Endothelial cell of umbilical vein (primary cell): ENCODE results near the gene SPAG16. TPM values are rescaled to one million over a fixed set of nuclear protein-coding genes. Genes with fewer than 3 reads are reported as not detected.

Source experiments
- BruUV-seq: library from RNA; stranded (reverse); fragments of 400-500 nt; replicated peaks from 2 replicates; lab custom pipeline; 2021; lab: Mats Ljungman, UMichigan
- CTCF ChIA-PET: fragments of 300-600, 350-600 bp; sonication (Branson Sonifier 250); formaldehyde crosslinking; loops from one replicate; lab custom pipeline; 2021; ENCODE audit warnings: antibody characterized with exemption, inconsistent platforms; lab: Charles Lee
- POLR2A ChIA-PET: fragments of 300-600, 350-600 bp; sonication (Branson Sonifier 250); formaldehyde crosslinking; loops from one replicate; lab custom pipeline; 2021; ENCODE audit warnings: antibody characterized with exemption, inconsistent platforms; lab: Charles Lee
- DNase-seq: peaks from one replicate; pipeline ENCODE4 v3.0.0-alpha.2; 2011; ENCODE audit warnings: low read depth, low spot score
- FAIRE-seq: peaks from 2 replicates; lab custom pipeline; 2011; peaks lifted over from hg19 to GRCh38; lab: Jason Lieb, UNC
- H2AFZ ChIP-seq: 2 replicates; pipeline ENCODE4 v1.6.0; 2012; ENCODE audit warnings: low read depth, low read length, control low read depth, inconsistent platforms
- H3K27ac ChIP-seq: 2 replicates; pipeline ENCODE4 v1.5.1; 2011; ENCODE audit warnings: low read depth, mild to moderate bottlenecking, control low read depth, low read length, moderate library complexity; ENCODE audit not compliant: insufficient read depth
- H3K27me3 ChIP-seq, 2 experiments: 2 replicates each; pipeline versions ENCODE4 v1.6.0 to v1.6.1; 2011; ENCODE audit warnings: low read length in 2 of 2, mixed read lengths in 1 of 2; ENCODE audit not compliant: control insufficient read depth in 2 of 2, insufficient read depth in 2 of 2
- H3K36me3 ChIP-seq, 2 experiments: 2 replicates in 1 of 2; 3 replicates in 1 of 2; pipeline ENCODE4 v1.5.1; 2011; ENCODE audit warnings: low read length in 2 of 2, mild to moderate bottlenecking in 1 of 2, moderate library complexity in 1 of 2; ENCODE audit not compliant: control insufficient read depth in 2 of 2, insufficient read depth in 2 of 2; ENCODE audit errors: extremely low read depth in 1 of 2
- H3K4me1 ChIP-seq: 3 replicates; pipeline ENCODE4 v1.5.1; 2011; ENCODE audit warnings: mild to moderate bottlenecking, low read length; ENCODE audit not compliant: control insufficient read depth, insufficient read depth; ENCODE audit errors: extremely low read depth
- H3K4me2 ChIP-seq: 2 replicates; pipeline ENCODE4 v1.6.1; 2011; ENCODE audit warnings: low read length, control low read depth, mixed read lengths; ENCODE audit not compliant: insufficient read depth
- H3K4me3 ChIP-seq, 3 experiments: fragments of 200-600 bp in 1 of 3; sonication (generic), shearing (Covaris generic) in 1 of 3; replicated peaks in 1 of 3; 2 replicates each; pipeline ENCODE4 v1.5.1; 2011 to 2016; ENCODE audit warnings: control low read depth in 3 of 3, low read length in 3 of 3, mild to moderate bottlenecking in 2 of 3, inconsistent platforms in 1 of 3, low read depth in 1 of 3, moderate library complexity in 1 of 3; ENCODE audit not compliant: insufficient read depth in 1 of 3
- H3K79me2 ChIP-seq: 2 replicates; pipeline ENCODE4 v1.6.0; 2012; ENCODE audit warnings: low read length, inconsistent platforms; ENCODE audit not compliant: control insufficient read depth, insufficient read depth
- H3K9ac ChIP-seq: replicated peaks from 2 replicates; pipeline ENCODE3; 2011; ENCODE audit warnings: low read length, control low read depth; ENCODE audit not compliant: insufficient read depth; ENCODE audit errors: extremely low read depth
- H3K9me1 ChIP-seq: replicated peaks from 3 replicates; pipeline ENCODE4 v1.6.0; 2011; ENCODE audit warnings: mild to moderate bottlenecking, low read length; ENCODE audit not compliant: control insufficient read depth, insufficient read depth; ENCODE audit errors: extremely low read depth
- H3K9me3 ChIP-seq: replicated peaks from 2 replicates; pipeline ENCODE4 v1.5.1; 2012; ENCODE audit warnings: low read length, inconsistent platforms; ENCODE audit not compliant: control insufficient read depth, insufficient read depth
- H4K20me1 ChIP-seq: replicated peaks from 2 replicates; pipeline ENCODE3; 2011; ENCODE audit warnings: mild to moderate bottlenecking, low read length; ENCODE audit not compliant: control insufficient read depth, insufficient read depth; ENCODE audit errors: extremely low read depth
- EZH2 ChIP-seq: IDR thresholded peaks from 2 replicates; pipeline ENCODE4 v1.6.1; 2012; ENCODE audit warnings: borderline replicate concordance, low read depth, mild to moderate bottlenecking, moderate library complexity, low read length, inconsistent platforms; ENCODE audit not compliant: severe bottlenecking
- FOS ChIP-seq: IDR thresholded peaks from 2 replicates; pipeline ENCODE4 v1.6.1; 2011; ENCODE audit warnings: mild to moderate bottlenecking, low read length, moderate library complexity, borderline replicate concordance; ENCODE audit not compliant: insufficient read depth
- GATA2 ChIP-seq: IDR thresholded peaks from 2 replicates; pipeline ENCODE4 v1.7.0; 2011; ENCODE audit warnings: low read depth, mild to moderate bottlenecking, moderate library complexity, mixed read lengths, low read length; ENCODE audit not compliant: insufficient read length, insufficient read depth
- JUN ChIP-seq: IDR thresholded peaks from 2 replicates; pipeline ENCODE4 v1.6.1; 2011; ENCODE audit warnings: borderline replicate concordance, low read depth; ENCODE audit not compliant: insufficient read length, insufficient read depth
- MYC ChIP-seq: IDR thresholded peaks from one replicate; pipeline ENCODE4 v1.6.1; 2011; ENCODE audit warnings: mild to moderate bottlenecking, low read depth, low read length
- POLR2A ChIP-seq: IDR thresholded peaks from 2 replicates; pipeline ENCODE4 v1.6.1; 2012; ENCODE audit warnings: low read depth, mild to moderate bottlenecking, control low read depth, low read length
- POLR2AphosphoS5 ChIP-seq: IDR thresholded peaks from 2 replicates; pipeline ENCODE4 v1.6.1; 2012; ENCODE audit warnings: low read depth, mild to moderate bottlenecking, control low read depth, low read length, moderate library complexity; ENCODE audit not compliant: insufficient read depth
- dilution Hi-C: fragments of 300-500 bp; cut with MboI; formaldehyde crosslinking; loops from one replicate; pipeline ENCODE4 v1.15.0; 2019; ENCODE audit warnings: low sequenced_read_pairs; ENCODE audit not compliant: extremely low pct_ligation_motif_present
- intact Hi-C: fragments of 100-400 bp; cut with micrococcal nuclease; formaldehyde crosslinking; loops from one replicate; pipeline ENCODE4 v1.10.0; 2022
- polyA plus RNA-seq, 4 experiments: library from polyadenylated mRNA; depleted of rRNA in 3 of 4; stranded (reverse) in 3 of 4; unstranded in 1 of 4; fragments of >200 nt; gene quantifications; 2 replicates each; pipeline versions ENCODE4 v1.2.1 to v1.2.3, GENCODE V29; 2011 to 2012; ENCODE audit warnings: missing spikeins in 1 of 4
- total RNA-seq: library from RNA; stranded (reverse); gene quantifications from 2 replicates; pipeline ENCODE4 v1.2.3, GENCODE V29; 2021
- TF ChIP-seq, protein P1 (sequence below), 2 donors: IDR thresholded peaks; 1 replicate in 1 of 2; 2 replicates in 1 of 2; pipeline ENCODE4 v1.5.1; 2011; ENCODE audit warnings: low read length in 2 of 2, mild to moderate bottlenecking in 2 of 2, moderate library complexity in 2 of 2, control low read depth in 1 of 2, inconsistent platforms in 1 of 2, low read depth in 1 of 2; ENCODE audit not compliant: insufficient read depth in 1 of 2; ENCODE audit errors: extremely low read depth in 1 of 2
- TF ChIP-seq, protein P2 (sequence below): IDR thresholded peaks from 2 replicates; pipeline ENCODE4 v1.6.1; 2011; ENCODE audit not compliant: insufficient read depth, insufficient read length

The SPAG16 gene
- total and polyA plus RNA-seq, 2 donors (not counting 3 experiments of a cell fraction or from before 2014, with no cell fraction given): 4.0 to 7.7 TPM

DNA sequence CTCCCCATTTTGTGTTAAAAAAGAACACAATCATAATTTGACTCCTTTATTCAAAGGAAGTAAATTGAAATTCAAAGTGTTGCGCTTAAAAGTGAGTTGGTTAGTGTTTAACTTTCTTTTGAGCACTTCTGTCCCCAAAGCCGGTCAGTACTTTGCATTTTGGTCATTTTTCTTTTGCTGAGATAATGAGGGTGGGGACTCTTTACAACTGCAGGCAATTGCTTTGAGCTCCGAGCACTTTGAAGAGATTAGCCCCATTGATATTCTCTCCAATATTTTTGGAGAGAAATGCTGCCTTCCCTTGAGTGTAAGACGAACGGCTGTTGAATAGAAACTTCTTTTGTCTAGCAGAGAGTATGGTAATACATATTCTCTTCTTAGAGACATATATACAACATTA, 885.0 kb downstream of the SPAG16 start:
- no TSS peak for BruUV-seq
- CTCF ChIA-PET: interaction anchor here (1.0 kb wide), 1 partner anchor 11 kb away, joined by 3 read pairs; no protein-coding TSS in a partner anchor

DNA sequence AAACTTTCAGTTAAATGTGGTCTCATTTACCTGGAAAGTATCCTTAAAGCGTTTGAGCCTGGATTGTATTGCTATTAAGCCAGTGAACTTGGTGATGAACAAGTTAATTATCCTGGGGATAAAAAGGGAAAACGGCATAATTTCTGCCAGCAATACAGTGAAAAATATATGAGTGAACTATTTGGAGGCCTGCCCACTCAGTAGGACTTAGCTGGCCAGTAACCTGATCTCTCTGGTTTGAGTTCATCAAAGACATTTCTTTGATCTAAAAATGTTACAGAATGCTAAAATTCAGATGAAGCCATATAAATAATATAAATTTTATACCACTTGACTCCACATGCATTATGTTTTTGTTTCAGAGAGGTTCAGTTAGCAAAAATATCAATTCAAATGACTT, 885.5 kb downstream of the SPAG16 start:
- intact Hi-C loops: no loop called here
- no peak overlapping the region for H3K27ac ChIP-seq
- dilution Hi-C loops: no loop called here
- no peak for TF ChIP-seq MYC
- TF ChIP-seq EZH2: no peak
- no peak for TF ChIP-seq FOS
- TF ChIP-seq POLR2A: no peak
- TF ChIP-seq JUN: no peak
- TF ChIP-seq, protein P1, sequence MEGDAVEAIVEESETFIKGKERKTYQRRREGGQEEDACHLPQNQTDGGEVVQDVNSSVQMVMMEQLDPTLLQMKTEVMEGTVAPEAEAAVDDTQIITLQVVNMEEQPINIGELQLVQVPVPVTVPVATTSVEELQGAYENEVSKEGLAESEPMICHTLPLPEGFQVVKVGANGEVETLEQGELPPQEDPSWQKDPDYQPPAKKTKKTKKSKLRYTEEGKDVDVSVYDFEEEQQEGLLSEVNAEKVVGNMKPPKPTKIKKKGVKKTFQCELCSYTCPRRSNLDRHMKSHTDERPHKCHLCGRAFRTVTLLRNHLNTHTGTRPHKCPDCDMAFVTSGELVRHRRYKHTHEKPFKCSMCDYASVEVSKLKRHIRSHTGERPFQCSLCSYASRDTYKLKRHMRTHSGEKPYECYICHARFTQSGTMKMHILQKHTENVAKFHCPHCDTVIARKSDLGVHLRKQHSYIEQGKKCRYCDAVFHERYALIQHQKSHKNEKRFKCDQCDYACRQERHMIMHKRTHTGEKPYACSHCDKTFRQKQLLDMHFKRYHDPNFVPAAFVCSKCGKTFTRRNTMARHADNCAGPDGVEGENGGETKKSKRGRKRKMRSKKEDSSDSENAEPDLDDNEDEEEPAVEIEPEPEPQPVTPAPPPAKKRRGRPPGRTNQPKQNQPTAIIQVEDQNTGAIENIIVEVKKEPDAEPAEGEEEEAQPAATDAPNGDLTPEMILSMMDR (IDR thresholded peaks at IDR 0.05; ENCODE audit: extremely low read depth in 1 of 2, insufficient read depth in 1 of 2, low read depth in 1 of 2, low read length in 2 of 2): no peak
- TF ChIP-seq POLR2AphosphoS5: no peak
- no peak for TF ChIP-seq GATA2
- TF ChIP-seq, protein P2, sequence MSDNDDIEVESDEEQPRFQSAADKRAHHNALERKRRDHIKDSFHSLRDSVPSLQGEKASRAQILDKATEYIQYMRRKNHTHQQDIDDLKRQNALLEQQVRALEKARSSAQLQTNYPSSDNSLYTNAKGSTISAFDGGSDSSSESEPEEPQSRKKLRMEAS: no peak
- H3K9me1 ChIP-seq: no peaks in the 10 kb centered on the region
- no peaks in the 10 kb centered on the region for H3K27me3 ChIP-seq
- no peaks in the 10 kb centered on the region for H3K36me3 ChIP-seq
- ChIA-PET POLR2A (interaction anchor here (0.6 kb wide), 1 partner anchor 154 kb away, joined by 4 read pairs; no protein-coding TSS in a partner anchor), CTCF (no interaction called here)
- H3K4me3 ChIP-seq: no peak overlapping the region
- H3K9ac ChIP-seq: no peak overlapping the region
- DNase-seq: no peak
- H4K20me1 ChIP-seq: no peaks in the 10 kb centered on the region
- H3K4me2 ChIP-seq: no peak overlapping the region
- H3K9me3 ChIP-seq: no peaks in the 10 kb centered on the region
- no peaks in the 10 kb centered on the region for H3K4me1 ChIP-seq
- FAIRE-seq: no peak
- H2AFZ ChIP-seq: no peak overlapping the region
- no TSS peak for BruUV-seq
- H3K79me2 ChIP-seq: no peaks in the 10 kb centered on the region

More for the DNA sequence above, 885.0 kb downstream of the SPAG16 start:
- no peaks in the 10 kb centered on the region for H3K27me3 ChIP-seq
- dilution Hi-C loops (no loop called here), intact Hi-C loops (no loop called here)
- FAIRE-seq (no peak), DNase-seq (no peak)
- H3K9me3 ChIP-seq: no peaks in the 10 kb centered on the region
- POLR2A ChIA-PET: no interaction called here
- no peak overlapping the region for H3K4me2 ChIP-seq
- H3K36me3 ChIP-seq: no peaks in the 10 kb centered on the region
- no peak for TF ChIP-seq EZH2
- H3K9ac ChIP-seq: no peak overlapping the region
- H3K9me1 ChIP-seq: no peaks in the 10 kb centered on the region
- no peaks in the 10 kb centered on the region for H3K79me2 ChIP-seq
- H3K4me3 ChIP-seq: no peak overlapping the region
- no peaks in the 10 kb centered on the region for H4K20me1 ChIP-seq
- no peaks in the 10 kb centered on the region for H3K4me1 ChIP-seq
- no peak overlapping the region for H2AFZ ChIP-seq
- H3K27ac ChIP-seq: no peak overlapping the region
